Adrenal gland (tissue), 12 donors: ENCODE measurements around the gene HPSE2. TPM values are rescaled to one million over a fixed set of nuclear protein-coding genes. Genes with fewer than 3 reads are reported as not detected.

Experiments used
- DNase-seq, 7 donors: peaks; one replicate each; pipeline ENCODE4 v3.0.0-alpha.2; 2019 to 2020
- H3K27ac ChIP-seq, 5 donors: fragments of 200-600 bp; sonication (generic) in 4 of 5; 1 replicate in 3 of 5; 2 replicates in 2 of 5; pipeline versions ENCODE4 v1.5.1 to v1.8.0; 2016 to 2020; ENCODE audit warnings: mild to moderate bottlenecking in 1 of 5
- H3K27me3 ChIP-seq: fragments of 200-600 bp; 2 replicates; pipeline ENCODE4 v1.8.0; 2021
- H3K36me3 ChIP-seq, 2 donors: fragments of 200-600 bp; replicated peaks in 1 of 2; 1 replicate in 1 of 2; 2 replicates in 1 of 2; pipeline versions ENCODE4 v1.5.1 to v1.8.0; 2018 to 2022
- H3K4me1 ChIP-seq, 2 donors: fragments of 200-600 bp; replicated peaks in 1 of 2; 1 replicate in 1 of 2; 2 replicates in 1 of 2; pipeline versions ENCODE4 v1.5.1 to v1.8.0; 2018 to 2021
- H3K4me3 ChIP-seq, 4 donors: fragments of 200-600 bp; sonication (generic) in 3 of 4; one replicate each; pipeline ENCODE4 v1.5.1; 2016 to 2018
- H3K9me3 ChIP-seq, 3 donors: fragments of 200-600 bp; sonication (generic) in 1 of 3; replicated peaks in 1 of 3; 1 replicate in 2 of 3; 2 replicates in 1 of 3; pipeline versions ENCODE4 v1.5.1 to v1.8.0; 2016 to 2021
- CTCF ChIP-seq, 6 experiments: fragments of 450-650 bp in 4 of 6; fragments of 200-600 bp in 2 of 6; sonication (generic) in 1 of 6; IDR thresholded peaks; 1 replicate in 5 of 6; 2 replicates in 1 of 6; pipeline versions ENCODE4 v1.5.1 to v1.8.0; 2016 to 2021; ENCODE audit warnings: antibody characterized with exemption in 6 of 6, mild to moderate bottlenecking in 2 of 6, moderate library complexity in 1 of 6
- POLR2A ChIP-seq, 2 donors: fragments of 450-650 bp; IDR thresholded peaks; one replicate each; pipeline ENCODE4 v1.6.1; 2017; ENCODE audit warnings: antibody characterized with exemption in 2 of 2, mild to moderate bottlenecking in 2 of 2, moderate library complexity in 1 of 2
- WGBS, 4 donors: extraction: QIAGEN DNeasy Blood & Tissue Kit in 2 of 4; methylation state at CpG; one replicate each; pipeline versions ENCODE4 v1.1.5 to v1.1.7; 2013 to 2017; 5-methylcytosine and 5-hydroxymethylcytosine counted together
- intact Hi-C, 2 donors: fragments of 100-400 bp; cut with DNase I; formaldehyde crosslinking; loops; one replicate each; pipeline versions ENCODE4 v1.14.1 to v1.15.0; 2022 to 2023
- polyA plus RNA-seq, 3 donors: library from polyadenylated mRNA; stranded (reverse); fragments of 200-250 nt in 2 of 3; fragments of 350-450 nt in 1 of 3; fragmentation: Illumina TruSeq in 1 of 3; extraction: RNeasy Lipid Tissue Mini Kit (QIAGEN cat#74804) in 1 of 3; gene quantifications; one replicate each; pipeline ENCODE4 v1.2.3, GENCODE V29; 2013 to 2014
- total RNA-seq, 9 donors: library from RNA; depleted of rRNA in 4 of 9; stranded (reverse); fragments of >200 nt in 4 of 9; fragments of 120-200 nt in 1 of 9; fragmentation: NEBNext Ultra II Directional in 1 of 9; extraction: Animal tissue kit (Norgen Biotek cat#: 25700) in 1 of 9; gene quantifications; one replicate each; pipeline versions ENCODE4 v1.1.0 to v1.2.4, GENCODE V29; 2013 to 2023
- donor health status: healthy with polysubstance abuse.
- donor health status: Bipolar disorder and iron deficiency.
- donor health status: DM: yes; HTN: yes; CAD: no.
- donor health status: DM: no; HTN: no; CAD: no.
- donor health status: DM: no; HTN: no; CAD: no.
- donor health status: DM: yes; HTN: yes; CAD: no.

The HPSE2 gene
- total and polyA plus RNA-seq, 12 donors: under 0.01 to 0.16 (median 0.10) TPM; not detected in 9

- peak in 4 of 7 donors; percentile 9 to 36 (median 26) for DNase-seq
- intact Hi-C loops: loop anchor here in 1 of 2 donors (5.0 kb wide), 1 partner anchor 192 kb away; no protein-coding TSS in a partner anchor
- Histone ChIP-seq H3K9me3 (peaks cover 0 to 7% (median 0%) of the 10 kb centered on the region in 3 donors), H3K27me3 (no peaks in the 10 kb centered on the region), H3K4me1 (no peaks in the 10 kb centered on the region), H3K4me3 (no peak overlapping the region), H3K36me3 (no peaks in the 10 kb centered on the region), H3K27ac (no peak overlapping the region)
- TF ChIP-seq POLR2A (IDR thresholded peaks at IDR 0.05) (no peak), CTCF (IDR thresholded peaks at IDR 0.05) (peak in 5 of 6 experiments; percentile 29 to 58 (median 55))
- 30 to 48% (median 40%) methylated on average over 11 to 13 of the region's 13 CpGs for WGBS, 4 donors
These were observed 571.2 kb downstream of the HPSE2 start for GRCh38 chr10:98664329-98665042.

- H3K4me3 ChIP-seq: no peak overlapping the region
- H3K27ac ChIP-seq: no peak overlapping the region
- H3K9me3 ChIP-seq: peaks cover 0 to 3% (median 0%) of the 10 kb centered on the region in 3 donors
- TF ChIP-seq CTCF (IDR thresholded peaks at IDR 0.05) (no peak), POLR2A (IDR thresholded peaks at IDR 0.05) (no peak)
- H3K27me3 ChIP-seq: no peaks in the 10 kb centered on the region
- intact Hi-C loops: no loop called here
- H3K36me3 ChIP-seq: no peaks in the 10 kb centered on the region
- no peaks in the 10 kb centered on the region for H3K4me1 ChIP-seq
- DNase-seq: no peak
These were observed 575.7 kb downstream of the HPSE2 start for GRCh38 chr10:98659951-98660350.

- Histone ChIP-seq H3K27ac (no peak overlapping the region), H3K9me3 (no peaks in the 10 kb centered on the region), H3K27me3 (no peaks in the 10 kb centered on the region), H3K36me3 (no peaks in the 10 kb centered on the region), H3K4me3 (no peak overlapping the region), H3K4me1 (no peaks in the 10 kb centered on the region)
- intact Hi-C loops: no loop called here
- no peak for DNase-seq
- TF ChIP-seq POLR2A (IDR thresholded peaks at IDR 0.05): no peak
- TF ChIP-seq CTCF (IDR thresholded peaks at IDR 0.05): no peak
These were observed 580.2 kb downstream of the HPSE2 start for GRCh38 chr10:98655492-98655891.

- no peak for TF ChIP-seq CTCF (IDR thresholded peaks at IDR 0.05)
- TF ChIP-seq POLR2A (IDR thresholded peaks at IDR 0.05): no peak
- 46 to 59% (median 54%) methylated on average over 2 of the region's 2 CpGs for WGBS, 4 donors
- H3K36me3 ChIP-seq: no peaks in the 10 kb centered on the region
- H3K27ac ChIP-seq: no peak overlapping the region
- H3K4me1 ChIP-seq: no peaks in the 10 kb centered on the region
- DNase-seq: no peak
- no peaks in the 10 kb centered on the region for H3K9me3 ChIP-seq
- intact Hi-C loops: no loop called here
- H3K4me3 ChIP-seq: no peak overlapping the region
- H3K27me3 ChIP-seq: peaks cover 3% of the 10 kb centered on the region
These were observed 586.5 kb downstream of the HPSE2 start for GRCh38 chr10:98649170-98649569.
